Naive thymus-derived CD8-positive, alpha-beta T cell (primary cell): ENCODE data around the gene ANGPTL1. TPM values are rescaled to one million over a fixed set of nuclear protein-coding genes. Genes with fewer than 3 reads are reported as not detected.

Source experiments
- ATAC-seq, 2 donors: fragments of 150-1000 bp; cut with Tn5 transposase in 1 of 2; sonication (Bioruptor Pico), chemical (Tn5 transposase) in 1 of 2; 1 replicate in 1 of 2; 2 replicates in 1 of 2; pipeline ENCODE4 v1.10.0; 2021; ENCODE audit warnings: mild to moderate bottlenecking in 2 of 2, moderate library complexity in 2 of 2
- POLR2A ChIA-PET: fragments of 350-600 bp; sonication (Branson Sonifier 250); formaldehyde crosslinking; loops from one replicate; lab custom pipeline; 2021; ENCODE audit warnings: antibody characterized with exemption; lab: Charles Lee
- DNase-seq, 10 donors: peaks; one replicate each; pipeline versions ENCODE4 v3.0.0 to v3.0.0-alpha.2; 2020 to 2022
- H3K27ac Mint-ChIP-seq, 10 donors: one replicate each; pipeline ENCODE4 v1.8.0; 2020 to 2022; ENCODE audit warnings: mild to moderate bottlenecking in 10 of 10, mixed read lengths in 10 of 10, moderate library complexity in 4 of 10, inconsistent platforms in 1 of 10
- H3K27me3 Mint-ChIP-seq, 5 donors: one replicate each; pipeline ENCODE4 v1.8.0; 2021 to 2022; ENCODE audit warnings: mixed read lengths in 5 of 5
- H3K36me3 Mint-ChIP-seq, 3 donors: one replicate each; pipeline ENCODE4 v1.8.0; 2020 to 2022; ENCODE audit warnings: mixed read lengths in 3 of 3, mild to moderate bottlenecking in 2 of 3, inconsistent platforms in 1 of 3
- H3K4me1 Mint-ChIP-seq, 4 donors: one replicate each; pipeline ENCODE4 v1.8.0; 2021 to 2022; ENCODE audit warnings: mixed read lengths in 4 of 4
- H3K4me3 Mint-ChIP-seq, 10 donors: one replicate each; pipeline ENCODE4 v1.8.0; 2020 to 2022; ENCODE audit warnings: mild to moderate bottlenecking in 10 of 10, mixed read lengths in 10 of 10, moderate library complexity in 6 of 10, inconsistent platforms in 1 of 10
- H3K9me3 Mint-ChIP-seq, 9 donors: one replicate each; pipeline ENCODE4 v1.8.0; 2020 to 2022; ENCODE audit warnings: mixed read lengths in 9 of 9, mild to moderate bottlenecking in 3 of 9, inconsistent platforms in 1 of 9, moderate library complexity in 1 of 9
- polyA plus RNA-seq, 3 donors: library from polyadenylated mRNA; unstranded; fragments of 300-500 nt; fragmentation: Illumina TruSeq; gene quantifications; one replicate each; pipeline ENCODE4 v1.2.3, GENCODE V29; 2021
- total RNA-seq, 8 experiments: library from RNA in 2 of 8; stranded (reverse) in 2 of 8; gene quantifications; one replicate each; pipeline ENCODE4 v1.2.3 and lab custom pipeline; 2021 to 2026

Gene ANGPTL1
- total and polyA plus RNA-seq, 5 experiments from 2014 or later: not detected

- H3K9me3 Mint-ChIP-seq: no peaks in the 10 kb centered on the region
- no peaks in the 10 kb centered on the region for H3K27me3 Mint-ChIP-seq
- H3K4me1 Mint-ChIP-seq: no peaks in the 10 kb centered on the region
- POLR2A ChIA-PET: no interaction called here
- H3K36me3 Mint-ChIP-seq: peaks cover 11 to 47% (median 11%) of the 10 kb centered on the region in 3 donors
- ATAC-seq (no peak), DNase-seq (no peak)
- H3K27ac Mint-ChIP-seq: peak overlapping the region in 1 of 10 donors; percentile 26
- H3K4me3 Mint-ChIP-seq: no peak overlapping the region
Observed at GRCh38 chr1:178885869-178886268, 15.0 kb upstream of the ANGPTL1 start.

DNA sequence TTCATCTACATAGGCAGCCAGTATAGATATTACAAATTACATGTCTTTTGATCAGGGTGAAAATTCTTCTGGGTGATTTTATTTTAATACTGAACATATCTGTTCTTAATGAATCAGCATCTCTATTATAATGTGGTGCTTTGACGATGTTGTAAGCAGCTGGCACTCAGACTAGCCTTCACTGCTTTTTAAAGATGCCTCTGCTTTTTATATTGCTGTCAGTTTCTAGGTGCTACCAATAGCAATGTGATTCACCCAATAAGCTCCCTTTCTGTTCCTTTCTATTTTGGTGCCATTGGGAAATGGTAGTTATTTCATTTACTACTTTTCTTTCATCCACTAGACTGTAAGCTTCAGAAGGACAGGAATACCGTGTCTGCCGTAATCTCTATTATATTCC, 11.1 kb upstream of the ANGPTL1 start:
- no peaks in the 10 kb centered on the region for H3K9me3 Mint-ChIP-seq
- H3K27ac Mint-ChIP-seq: no peak overlapping the region
- DNase-seq: no peak
- H3K4me1 Mint-ChIP-seq: no peaks in the 10 kb centered on the region
- ATAC-seq: no peak
- peaks cover 8 to 45% (median 10%) of the 10 kb centered on the region in 3 donors for H3K36me3 Mint-ChIP-seq
- POLR2A ChIA-PET: interaction anchor here (0.5 kb wide), 1 partner anchor 169 kb away, joined by 3 read pairs; no protein-coding TSS in a partner anchor
- H3K27me3 Mint-ChIP-seq: no peaks in the 10 kb centered on the region
- no peak overlapping the region for H3K4me3 Mint-ChIP-seq

DNA sequence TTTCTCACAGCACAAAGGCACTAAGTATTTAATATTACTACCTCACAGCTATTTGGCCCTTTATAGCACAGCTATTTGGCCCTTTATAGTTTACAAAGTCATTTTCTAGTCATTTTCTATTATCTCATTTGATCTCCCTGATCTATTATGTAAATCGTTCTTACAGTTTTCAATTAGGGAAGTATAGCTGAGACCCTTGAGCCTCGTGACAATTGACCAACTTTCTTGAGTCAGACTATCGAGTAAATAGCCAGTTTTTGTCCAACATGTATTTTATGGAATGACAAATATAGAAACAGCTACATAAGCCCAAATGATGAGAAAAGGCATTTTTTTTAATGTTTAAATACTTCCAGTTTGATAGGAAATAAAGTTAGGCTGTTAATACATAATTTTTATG, 7.0 kb upstream of the ANGPTL1 start:
- no peaks in the 10 kb centered on the region for H3K27me3 Mint-ChIP-seq
- H3K27ac Mint-ChIP-seq: no peak overlapping the region
- POLR2A ChIA-PET: no interaction called here
- no peak overlapping the region for H3K4me3 Mint-ChIP-seq
- no peak for ATAC-seq
- no peaks in the 10 kb centered on the region for H3K4me1 Mint-ChIP-seq
- H3K9me3 Mint-ChIP-seq: no peaks in the 10 kb centered on the region
- peaks cover 0 to 20% (median 5%) of the 10 kb centered on the region in 3 donors for H3K36me3 Mint-ChIP-seq
- no peak for DNase-seq

DNA sequence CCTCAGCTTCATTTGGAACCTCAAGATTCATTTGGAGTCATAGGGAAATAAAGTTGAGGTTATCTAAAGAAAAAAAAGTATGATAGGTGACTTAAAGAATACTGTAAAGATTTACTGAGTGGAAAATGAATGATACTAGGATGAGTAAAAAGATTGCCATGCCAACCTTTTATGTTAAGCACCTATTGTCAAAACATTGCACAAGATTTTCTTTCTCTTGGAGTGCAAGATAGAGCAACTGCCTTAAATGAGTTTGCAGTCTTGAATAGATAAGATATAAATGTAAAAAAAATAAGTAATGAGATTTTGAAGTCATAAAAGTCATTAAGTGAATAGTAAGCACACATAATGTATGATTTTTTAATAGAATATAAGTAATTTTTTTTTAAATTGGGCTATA, 5.1 kb upstream of the ANGPTL1 start:
- ATAC-seq: no peak
- no peak overlapping the region for H3K4me3 Mint-ChIP-seq
- peaks cover 0 to 18% (median 7%) of the 10 kb centered on the region in 3 donors for H3K36me3 Mint-ChIP-seq
- H3K4me1 Mint-ChIP-seq: no peaks in the 10 kb centered on the region
- no peaks in the 10 kb centered on the region for H3K9me3 Mint-ChIP-seq
- no peak overlapping the region for H3K27ac Mint-ChIP-seq
- H3K27me3 Mint-ChIP-seq: no peaks in the 10 kb centered on the region
- POLR2A ChIA-PET: no interaction called here
- DNase-seq: no peak

GRCh38 chr1:178874966-178875365, 4.1 kb upstream of the ANGPTL1 start:
- no peak overlapping the region for H3K4me3 Mint-ChIP-seq
- H3K9me3 Mint-ChIP-seq: no peaks in the 10 kb centered on the region
- H3K27ac Mint-ChIP-seq: no peak overlapping the region
- DNase-seq (no peak), ATAC-seq (no peak)
- no peaks in the 10 kb centered on the region for H3K4me1 Mint-ChIP-seq
- no peaks in the 10 kb centered on the region for H3K27me3 Mint-ChIP-seq
- peaks cover 0 to 13% (median 4%) of the 10 kb centered on the region in 3 donors for H3K36me3 Mint-ChIP-seq
- POLR2A ChIA-PET: no interaction called here

DNA sequence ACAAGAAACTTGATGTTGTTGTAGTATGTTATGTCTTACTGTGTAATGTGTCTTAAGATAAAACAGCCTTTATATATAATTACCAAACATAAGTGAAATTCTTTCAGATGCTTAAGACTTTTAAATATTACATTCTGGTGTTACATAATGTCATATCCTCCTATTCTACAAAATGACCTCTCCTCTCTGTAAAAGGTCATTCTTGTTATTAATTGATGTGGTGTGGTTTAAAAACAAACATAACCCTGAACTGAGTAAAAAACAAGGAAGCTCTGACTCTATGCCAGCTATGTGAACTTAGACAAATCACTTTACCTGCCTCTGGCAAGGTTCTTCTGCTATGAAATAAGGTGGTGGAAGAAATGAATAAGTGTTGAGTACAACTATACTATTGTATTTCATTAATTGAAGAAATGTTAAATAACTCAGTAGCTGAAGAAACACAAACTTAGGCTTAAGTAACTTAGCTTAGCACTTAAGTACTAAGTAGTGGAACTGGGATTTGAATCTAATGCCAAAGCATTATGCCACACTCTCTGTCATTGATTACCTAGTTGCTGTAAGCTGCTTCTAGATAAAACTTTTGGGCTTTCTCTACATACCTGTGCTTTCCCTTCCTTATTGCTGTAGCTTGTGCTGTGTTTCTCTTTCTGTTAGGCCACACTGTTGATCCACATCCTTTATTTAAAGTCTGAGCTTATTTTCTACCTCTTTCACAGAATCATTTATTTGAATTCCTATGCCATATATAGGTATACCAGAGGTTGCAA, 859 bp upstream of the ANGPTL1 start:
- DNase-seq (no peak), ATAC-seq (no peak)
- Mint-ChIP-seq H3K36me3 (peaks cover 0 to 3% (median 2%) of the 10 kb centered on the region in 3 donors), H3K9me3 (no peaks in the 10 kb centered on the region), H3K4me3 (no peak overlapping the region), H3K27ac (peak overlapping the region in 1 of 10 donors; percentile 44), H3K4me1 (peaks cover 0 to 6% (median 0%) of the 10 kb centered on the region in 4 donors), H3K27me3 (no peaks in the 10 kb centered on the region)
- POLR2A ChIA-PET: no interaction called here

- no peak for DNase-seq
- Mint-ChIP-seq H3K4me1 (peaks cover 0 to 6% (median 0%) of the 10 kb centered on the region in 4 donors), H3K4me3 (no peak overlapping the region), H3K27ac (no peak overlapping the region), H3K27me3 (no peaks in the 10 kb centered on the region), H3K36me3 (peaks cover 3% of the 10 kb centered on the region in 3 donors), H3K9me3 (no peaks in the 10 kb centered on the region)
- POLR2A ChIA-PET: no interaction called here
- ATAC-seq: no peak
Observed at GRCh38 chr1:178870221-178870620, 656 bp downstream of the ANGPTL1 start.

DNA sequence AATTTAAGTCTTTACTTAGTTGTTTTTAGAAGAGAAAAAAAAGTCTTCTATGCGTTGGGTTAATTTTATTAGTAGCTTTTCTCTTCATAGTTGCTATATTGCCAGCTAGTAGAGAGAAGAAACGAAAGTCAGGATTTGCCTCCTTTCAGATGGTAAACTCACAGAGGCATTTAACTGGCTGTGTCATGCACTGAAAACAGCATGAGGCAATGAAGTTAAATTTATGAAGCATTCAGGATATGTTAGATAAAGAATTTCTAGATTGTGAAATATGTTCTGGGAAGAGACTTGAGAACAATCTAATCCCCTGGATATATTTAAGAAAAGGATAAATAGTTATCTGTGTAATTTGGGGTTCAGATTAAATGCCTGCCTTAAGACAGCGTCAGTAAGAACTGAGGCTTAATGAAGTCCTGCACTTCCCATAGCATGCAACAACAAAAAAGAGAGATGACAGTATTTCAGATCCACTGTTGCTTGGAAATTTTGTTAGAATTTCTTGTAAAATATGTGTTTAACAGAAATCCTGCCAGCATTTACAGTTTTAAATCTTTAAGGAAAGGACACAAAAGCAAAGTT, 1.7 kb downstream of the ANGPTL1 start:
- POLR2A ChIA-PET: no interaction called here
- DNase-seq: no peak
- Mint-ChIP-seq H3K36me3 (peaks cover 3 to 7% (median 6%) of the 10 kb centered on the region in 3 donors), H3K4me1 (peaks cover 0 to 6% (median 0%) of the 10 kb centered on the region in 4 donors), H3K4me3 (no peak overlapping the region), H3K27me3 (no peaks in the 10 kb centered on the region), H3K9me3 (no peaks in the 10 kb centered on the region), H3K27ac (no peak overlapping the region)
- ATAC-seq: no peak

GRCh38 chr1:178868706-178869105, 2.2 kb downstream of the ANGPTL1 start:
- Mint-ChIP-seq H3K27me3 (no peaks in the 10 kb centered on the region), H3K36me3 (peaks cover 3 to 8% (median 7%) of the 10 kb centered on the region in 3 donors), H3K9me3 (no peaks in the 10 kb centered on the region), H3K4me3 (no peak overlapping the region), H3K27ac (no peak overlapping the region), H3K4me1 (peaks cover 0 to 6% (median 0%) of the 10 kb centered on the region in 4 donors)
- POLR2A ChIA-PET: no interaction called here
- no peak for DNase-seq
- ATAC-seq: no peak

GRCh38 chr1:178867670-178868069, 3.2 kb downstream of the ANGPTL1 start:
- H3K27me3 Mint-ChIP-seq: no peaks in the 10 kb centered on the region
- POLR2A ChIA-PET: no interaction called here
- no peak for DNase-seq
- H3K4me3 Mint-ChIP-seq: peak overlapping the region in 2 of 10 donors; percentile 8 to 13
- peaks cover 1 to 8% (median 5%) of the 10 kb centered on the region in 3 donors for H3K36me3 Mint-ChIP-seq
- ATAC-seq: no peak
- H3K27ac Mint-ChIP-seq: peak overlapping the region in 1 of 10 donors; percentile 40
- peaks cover 0 to 6% (median 0%) of the 10 kb centered on the region in 4 donors for H3K4me1 Mint-ChIP-seq
- H3K9me3 Mint-ChIP-seq: no peaks in the 10 kb centered on the region

DNA sequence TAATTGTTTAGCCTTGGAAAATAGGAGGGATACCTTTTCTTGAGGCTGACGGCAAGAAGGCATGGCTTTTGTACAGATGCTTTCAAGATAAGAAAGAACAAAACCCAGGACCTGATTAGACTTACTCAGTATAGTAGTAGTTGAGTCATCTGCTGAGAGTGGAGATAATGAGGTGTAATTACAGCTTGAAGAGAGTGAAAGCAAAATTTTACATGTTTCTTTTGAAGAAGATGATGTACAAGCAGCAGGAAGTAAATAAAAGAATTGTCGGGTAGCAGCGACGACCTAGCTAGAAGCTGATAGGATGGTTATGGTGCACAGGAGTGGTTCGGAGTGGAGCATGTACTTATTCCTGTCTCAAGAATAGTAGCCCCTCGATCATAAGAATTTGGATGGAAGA, 6.6 kb downstream of the ANGPTL1 start:
- ATAC-seq: no peak
- Mint-ChIP-seq H3K4me3 (no peak overlapping the region), H3K9me3 (no peaks in the 10 kb centered on the region), H3K36me3 (peaks cover 3 to 12% (median 10%) of the 10 kb centered on the region in 3 donors), H3K4me1 (peaks cover 0 to 6% (median 0%) of the 10 kb centered on the region in 4 donors), H3K27me3 (peaks cover 0 to 1% (median 0%) of the 10 kb centered on the region in 5 donors), H3K27ac (no peak overlapping the region)
- POLR2A ChIA-PET: no interaction called here
- DNase-seq: no peak

DNA sequence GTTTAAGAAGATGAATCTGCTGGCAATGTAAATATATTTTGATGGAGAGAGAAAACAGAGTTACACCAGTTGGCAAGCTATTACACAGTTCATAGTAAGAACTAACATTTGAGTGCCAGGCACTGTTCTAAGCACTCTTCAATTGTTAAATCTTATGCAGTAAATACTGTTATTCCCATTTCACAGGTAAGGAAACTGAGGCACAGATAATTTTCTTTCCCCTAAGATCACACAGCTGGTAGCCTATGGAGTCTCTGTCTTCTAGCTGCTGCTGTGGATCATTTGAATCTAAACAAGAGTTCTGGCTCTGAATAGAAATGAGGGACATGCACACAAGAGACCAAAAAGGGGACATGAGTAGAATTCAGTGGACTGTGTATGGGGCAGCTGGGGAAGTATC, 8.0 kb downstream of the ANGPTL1 start:
- H3K36me3 Mint-ChIP-seq: peaks cover 5 to 12% (median 10%) of the 10 kb centered on the region in 3 donors
- POLR2A ChIA-PET: no interaction called here
- H3K27me3 Mint-ChIP-seq: peaks cover 0 to 1% (median 0%) of the 10 kb centered on the region in 5 donors
- no peaks in the 10 kb centered on the region for H3K9me3 Mint-ChIP-seq
- no peak for DNase-seq
- no peak overlapping the region for H3K4me3 Mint-ChIP-seq
- H3K4me1 Mint-ChIP-seq: peaks cover 0 to 6% (median 0%) of the 10 kb centered on the region in 4 donors
- no peak for ATAC-seq
- H3K27ac Mint-ChIP-seq: no peak overlapping the region

- Mint-ChIP-seq H3K27ac (no peak overlapping the region), H3K36me3 (peaks cover 5 to 12% (median 10%) of the 10 kb centered on the region in 3 donors), H3K4me1 (peaks cover 0 to 2% (median 0%) of the 10 kb centered on the region in 4 donors), H3K9me3 (no peaks in the 10 kb centered on the region), H3K27me3 (peaks cover 0 to 1% (median 0%) of the 10 kb centered on the region in 5 donors), H3K4me3 (no peak overlapping the region)
- ATAC-seq: no peak
- POLR2A ChIA-PET: no interaction called here
- no peak for DNase-seq
Observed at GRCh38 chr1:178862416-178862815, 8.5 kb downstream of the ANGPTL1 start.
